GM23338 (cell line): ENCODE measurements around the gene KDM4C. TPM values are rescaled to one million over a fixed set of nuclear protein-coding genes. Genes with fewer than 3 reads are reported as not detected.

Experiments
- ATAC-seq: fragments of 200-7000 bp; cut with Tn5 transposase; 3 replicates; pipeline ENCODE4 v1.9.1; 2020
- DNase-seq: peaks from one replicate; pipeline ENCODE4 v3.0.0-alpha.2; 2015; ENCODE audit warnings: low spot score
- H2AFZ ChIP-seq: fragments of 200-600 bp; sonication (generic); 2 replicates; pipeline ENCODE4 v1.8.0; 2016; ENCODE audit warnings: antibody characterized with exemption, mild to moderate bottlenecking, moderate library complexity
- H3F3A ChIP-seq: fragments of 200-600 bp; sonication (generic); replicated peaks from 2 replicates; pipeline ENCODE4 v1.8.0; 2017; ENCODE audit warnings: antibody characterized with exemption, mixed run types, low read depth
- H3K27ac ChIP-seq: fragments of 200-600 bp; sonication (generic); 2 replicates; pipeline ENCODE4 v1.6.1; 2016; ENCODE audit warnings: low read depth
- H3K27me3 ChIP-seq: fragments of 200-600 bp; sonication (generic); 2 replicates; pipeline ENCODE4 v1.8.0; 2016; ENCODE audit warnings: mild to moderate bottlenecking, mixed run types, moderate library complexity; ENCODE audit not compliant: insufficient read depth
- H3K36me3 ChIP-seq: fragments of 200-600 bp; sonication (generic); 2 replicates; pipeline ENCODE4 v1.8.0; 2016; ENCODE audit warnings: mild to moderate bottlenecking; ENCODE audit not compliant: insufficient read depth
- H3K4me1 ChIP-seq: fragments of 200-600 bp; sonication (generic); 2 replicates; pipeline ENCODE4 v1.8.0; 2016; ENCODE audit warnings: mild to moderate bottlenecking, moderate library complexity; ENCODE audit not compliant: insufficient read depth
- H3K4me2 ChIP-seq: fragments of 200-600 bp; sonication (generic); 2 replicates; pipeline ENCODE4 v1.7.1; 2017; ENCODE audit warnings: mixed run types
- H3K4me3 ChIP-seq: fragments of 200-600 bp; sonication (generic); 2 replicates; pipeline ENCODE4 v1.6.1; 2016; ENCODE audit warnings: mixed run types
- H3K79me2 ChIP-seq: fragments of 200-600 bp; sonication (generic); replicated peaks from 2 replicates; pipeline ENCODE4 v1.8.0; 2017; ENCODE audit warnings: mild to moderate bottlenecking; ENCODE audit not compliant: insufficient read depth
- H3K9me2 ChIP-seq: fragments of 200-600 bp; sonication (generic); 2 replicates; pipeline ENCODE4 v1.8.0; 2017; ENCODE audit not compliant: insufficient read depth
- H4K20me1 ChIP-seq: fragments of 200-600 bp; sonication (generic); replicated peaks from 2 replicates; pipeline ENCODE4 v1.8.0; 2017; ENCODE audit warnings: mild to moderate bottlenecking; ENCODE audit not compliant: insufficient read depth
- H3K27ac Mint-ChIP-seq: 2 replicates; pipeline ENCODE4 v1.8.0; 2020; ENCODE audit warnings: inconsistent platforms, mild to moderate bottlenecking, moderate library complexity, mixed read lengths
- H3K27me3 Mint-ChIP-seq: 3 replicates; pipeline ENCODE4 v1.8.0; 2022; ENCODE audit warnings: low read depth, mild to moderate bottlenecking, moderate library complexity, mixed read lengths, inconsistent platforms; ENCODE audit not compliant: insufficient read depth, poor library complexity
- H3K36me3 Mint-ChIP-seq: 3 replicates; pipeline ENCODE4 v1.8.0; 2021; ENCODE audit warnings: low read depth, mild to moderate bottlenecking, inconsistent platforms, moderate library complexity, mixed read lengths
- H3K4me1 Mint-ChIP-seq: 3 replicates; pipeline ENCODE4 v1.8.0; 2020; ENCODE audit warnings: mild to moderate bottlenecking, inconsistent platforms, mixed read lengths
- H3K4me3 Mint-ChIP-seq: 3 replicates; pipeline ENCODE4 v1.8.0; 2021; ENCODE audit warnings: moderate library complexity, mild to moderate bottlenecking, inconsistent platforms, mixed read lengths
- H3K9me3 Mint-ChIP-seq: 3 replicates; pipeline ENCODE4 v1.8.0; 2020; ENCODE audit warnings: moderate library complexity, mild to moderate bottlenecking, inconsistent platforms, mixed read lengths
- CREB1 ChIP-seq: fragments of 250-450 bp; sonication (Bioruptor Pico); IDR thresholded peaks from 2 replicates; pipeline ENCODE4 v1.5.0; 2020; ENCODE audit warnings: low read depth, mild to moderate bottlenecking, moderate library complexity
- EZH2 ChIP-seq: fragments of 200-600 bp; sonication (generic); IDR thresholded peaks from one replicate; pipeline ENCODE4 v1.8.0; 2017; ENCODE audit warnings: antibody characterized with exemption, mild to moderate bottlenecking, low read depth; ENCODE audit not compliant: unreplicated experiment
- EZH2phosphoT487 ChIP-seq: fragments of 200-600 bp; sonication (generic); IDR thresholded peaks from one replicate; pipeline ENCODE4 v1.8.1; 2018; ENCODE audit warnings: antibody characterized with exemption; ENCODE audit not compliant: unreplicated experiment
- JUNB ChIP-seq: IDR thresholded peaks from one replicate; pipeline ENCODE4 v1.6.1; 2016; ENCODE audit warnings: antibody characterized with exemption; ENCODE audit not compliant: unreplicated experiment
- NANOG ChIP-seq: IDR thresholded peaks from 2 replicates; pipeline ENCODE4 v1.6.1; 2016; ENCODE audit warnings: antibody characterized with exemption, borderline replicate concordance
- POLR2AphosphoS5 ChIP-seq: IDR thresholded peaks from 2 replicates; pipeline ENCODE4 v1.6.1; 2016; ENCODE audit warnings: antibody characterized with exemption, low read depth
- STAT1 ChIP-seq: IDR thresholded peaks from one replicate; pipeline ENCODE4 v1.6.1; 2016; ENCODE audit warnings: antibody characterized with exemption; ENCODE audit not compliant: unreplicated experiment
- ZNF114 ChIP-seq: fragments of 250-450 bp; sonication (Bioruptor Pico); IDR thresholded peaks from 2 replicates; pipeline ENCODE4 v1.5.0; 2020; ENCODE audit warnings: mild to moderate bottlenecking, moderate library complexity
- ZNF331 ChIP-seq: fragments of 250-450 bp; sonication (Bioruptor Pico); IDR thresholded peaks from 2 replicates; pipeline ENCODE4 v1.5.0; 2020; ENCODE audit warnings: low read depth, mild to moderate bottlenecking, moderate library complexity
- ZNF462 ChIP-seq: fragments of 250-450 bp; sonication (Bioruptor Pico); IDR thresholded peaks from 2 replicates; pipeline ENCODE4 v1.5.0; 2020; ENCODE audit warnings: mild to moderate bottlenecking, moderate library complexity
- polyA plus RNA-seq: library from polyadenylated mRNA; unstranded; fragments of >200 nt; fragmentation: Nextera tagmentation; extraction: Ambion mirVana; gene quantifications from 2 replicates; pipeline ENCODE4 v1.2.1, GENCODE V29; 2016
- total RNA-seq: library from RNA; depleted of rRNA; stranded (reverse); fragments of >200 nt; shearing (Covaris generic); gene quantifications from 2 replicates; pipeline ENCODE4 v1.2.3, GENCODE V29; 2014
- TF ChIP-seq, protein P1 (sequence below), 2 experiments: fragments of 200-600 bp in 1 of 2; sonication (generic) in 1 of 2; conservative IDR thresholded peaks; 2 replicates each; pipeline versions ENCODE4 v1.5.1 to v1.6.1; 2016 to 2017; ENCODE audit warnings: antibody characterized with exemption in 2 of 2, low read depth in 2 of 2, mild to moderate bottlenecking in 2 of 2, moderate library complexity in 1 of 2
- TF ChIP-seq, protein P2 (sequence below): IDR thresholded peaks from one replicate; pipeline ENCODE4 v1.6.1; 2018; ENCODE audit warnings: antibody characterized with exemption; ENCODE audit not compliant: unreplicated experiment
- TF ChIP-seq, protein P3 (sequence below): IDR thresholded peaks from 2 replicates; pipeline ENCODE4 v1.6.1; 2016; ENCODE audit warnings: antibody characterized with exemption

Gene KDM4C
- total and polyA plus RNA-seq, 2 experiments from 2014 or later = 12.0 to 43.8 TPM

- H3K36me3 ChIP-seq = no peaks in the 10 kb centered on the region; the same call in none of the 2 replicates
Measured at GRCh38 chr9:7011395-7012067, 253.8 kb downstream of the KDM4C start.

More at GRCh38 chr9:7011395-7012067, 253.8 kb downstream of the KDM4C start:
- Mint-ChIP-seq H3K4me3 (no peak overlapping the region), H3K27ac (peak overlapping the region; percentile 54; the same call in 1 of the 2 replicates), H3K27me3 (no peaks in the 10 kb centered on the region), H3K9me3 (no peaks in the 10 kb centered on the region; the same call in 2 of the 3 replicates), H3K4me1 (no peaks in the 10 kb centered on the region; the same call in 2 of the 3 replicates), H3K36me3 (peaks cover 22% of the 10 kb centered on the region)
- no peak overlapping the region for H3K4me3 ChIP-seq
- DNase-seq (peak; percentile 28), ATAC-seq (no peak)
- no peaks in the 10 kb centered on the region for H3K9me2 ChIP-seq
- no peak overlapping the region for H3K4me2 ChIP-seq
- H3K27ac ChIP-seq = peak overlapping the region; percentile 39; the same call in 1 of the 2 replicates
- H3K79me2 ChIP-seq = no peaks in the 10 kb centered on the region
- no peaks in the 10 kb centered on the region for H3K4me1 ChIP-seq
- no peaks in the 10 kb centered on the region for H3K27me3 ChIP-seq
- H3F3A ChIP-seq = no peaks in the 10 kb centered on the region
- no peak overlapping the region for H2AFZ ChIP-seq
- no peak for TF ChIP-seq CREB1 (CRISPR knock-in tag)
- TF ChIP-seq, protein P1, sequence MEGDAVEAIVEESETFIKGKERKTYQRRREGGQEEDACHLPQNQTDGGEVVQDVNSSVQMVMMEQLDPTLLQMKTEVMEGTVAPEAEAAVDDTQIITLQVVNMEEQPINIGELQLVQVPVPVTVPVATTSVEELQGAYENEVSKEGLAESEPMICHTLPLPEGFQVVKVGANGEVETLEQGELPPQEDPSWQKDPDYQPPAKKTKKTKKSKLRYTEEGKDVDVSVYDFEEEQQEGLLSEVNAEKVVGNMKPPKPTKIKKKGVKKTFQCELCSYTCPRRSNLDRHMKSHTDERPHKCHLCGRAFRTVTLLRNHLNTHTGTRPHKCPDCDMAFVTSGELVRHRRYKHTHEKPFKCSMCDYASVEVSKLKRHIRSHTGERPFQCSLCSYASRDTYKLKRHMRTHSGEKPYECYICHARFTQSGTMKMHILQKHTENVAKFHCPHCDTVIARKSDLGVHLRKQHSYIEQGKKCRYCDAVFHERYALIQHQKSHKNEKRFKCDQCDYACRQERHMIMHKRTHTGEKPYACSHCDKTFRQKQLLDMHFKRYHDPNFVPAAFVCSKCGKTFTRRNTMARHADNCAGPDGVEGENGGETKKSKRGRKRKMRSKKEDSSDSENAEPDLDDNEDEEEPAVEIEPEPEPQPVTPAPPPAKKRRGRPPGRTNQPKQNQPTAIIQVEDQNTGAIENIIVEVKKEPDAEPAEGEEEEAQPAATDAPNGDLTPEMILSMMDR (conservative IDR thresholded peaks at IDR 0.05; ENCODE audit: low read depth in 2 of 2) = no peak
- no peak for TF ChIP-seq NANOG
- no peak for TF ChIP-seq EZH2phosphoT487
- TF ChIP-seq EZH2 = no peak
- no peak for TF ChIP-seq POLR2AphosphoS5
- no peak for TF ChIP-seq ZNF114 (CRISPR knock-in tag)
- TF ChIP-seq, protein P2, sequence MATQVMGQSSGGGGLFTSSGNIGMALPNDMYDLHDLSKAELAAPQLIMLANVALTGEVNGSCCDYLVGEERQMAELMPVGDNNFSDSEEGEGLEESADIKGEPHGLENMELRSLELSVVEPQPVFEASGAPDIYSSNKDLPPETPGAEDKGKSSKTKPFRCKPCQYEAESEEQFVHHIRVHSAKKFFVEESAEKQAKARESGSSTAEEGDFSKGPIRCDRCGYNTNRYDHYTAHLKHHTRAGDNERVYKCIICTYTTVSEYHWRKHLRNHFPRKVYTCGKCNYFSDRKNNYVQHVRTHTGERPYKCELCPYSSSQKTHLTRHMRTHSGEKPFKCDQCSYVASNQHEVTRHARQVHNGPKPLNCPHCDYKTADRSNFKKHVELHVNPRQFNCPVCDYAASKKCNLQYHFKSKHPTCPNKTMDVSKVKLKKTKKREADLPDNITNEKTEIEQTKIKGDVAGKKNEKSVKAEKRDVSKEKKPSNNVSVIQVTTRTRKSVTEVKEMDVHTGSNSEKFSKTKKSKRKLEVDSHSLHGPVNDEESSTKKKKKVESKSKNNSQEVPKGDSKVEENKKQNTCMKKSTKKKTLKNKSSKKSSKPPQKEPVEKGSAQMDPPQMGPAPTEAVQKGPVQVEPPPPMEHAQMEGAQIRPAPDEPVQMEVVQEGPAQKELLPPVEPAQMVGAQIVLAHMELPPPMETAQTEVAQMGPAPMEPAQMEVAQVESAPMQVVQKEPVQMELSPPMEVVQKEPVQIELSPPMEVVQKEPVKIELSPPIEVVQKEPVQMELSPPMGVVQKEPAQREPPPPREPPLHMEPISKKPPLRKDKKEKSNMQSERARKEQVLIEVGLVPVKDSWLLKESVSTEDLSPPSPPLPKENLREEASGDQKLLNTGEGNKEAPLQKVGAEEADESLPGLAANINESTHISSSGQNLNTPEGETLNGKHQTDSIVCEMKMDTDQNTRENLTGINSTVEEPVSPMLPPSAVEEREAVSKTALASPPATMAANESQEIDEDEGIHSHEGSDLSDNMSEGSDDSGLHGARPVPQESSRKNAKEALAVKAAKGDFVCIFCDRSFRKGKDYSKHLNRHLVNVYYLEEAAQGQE = no peak
- TF ChIP-seq, protein P3, sequence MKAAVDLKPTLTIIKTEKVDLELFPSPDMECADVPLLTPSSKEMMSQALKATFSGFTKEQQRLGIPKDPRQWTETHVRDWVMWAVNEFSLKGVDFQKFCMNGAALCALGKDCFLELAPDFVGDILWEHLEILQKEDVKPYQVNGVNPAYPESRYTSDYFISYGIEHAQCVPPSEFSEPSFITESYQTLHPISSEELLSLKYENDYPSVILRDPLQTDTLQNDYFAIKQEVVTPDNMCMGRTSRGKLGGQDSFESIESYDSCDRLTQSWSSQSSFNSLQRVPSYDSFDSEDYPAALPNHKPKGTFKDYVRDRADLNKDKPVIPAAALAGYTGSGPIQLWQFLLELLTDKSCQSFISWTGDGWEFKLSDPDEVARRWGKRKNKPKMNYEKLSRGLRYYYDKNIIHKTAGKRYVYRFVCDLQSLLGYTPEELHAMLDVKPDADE = no peak
- TF ChIP-seq JUNB = no peak
- no peak for TF ChIP-seq STAT1
- TF ChIP-seq ZNF331 (CRISPR knock-in tag) = no peak
- no peak for TF ChIP-seq ZNF462
- H4K20me1 ChIP-seq = no peaks in the 10 kb centered on the region
